Osteocyte (in vitro differentiated cells): Measurements from ENCODE around the gene DPP10. TPM values are rescaled to one million over a fixed set of nuclear protein-coding genes. Genes with fewer than 3 reads are reported as not detected.
A peak's percentile ranks its signal among the peaks of the same experiment; 100 is the strongest.

ENCODE experiments used
- DNase-seq: peaks from one replicate; pipeline ENCODE4 v3.0.0; 2021; ENCODE audit warnings: mixed read lengths; ENCODE audit not compliant: unreplicated experiment; ENCODE audit errors: extremely low spot score
- H3K27ac Mint-ChIP-seq: one replicate; pipeline ENCODE4 v1.8.0; 2021; ENCODE audit warnings: mild to moderate bottlenecking, mixed read lengths; ENCODE audit not compliant: unreplicated experiment
- H3K27me3 Mint-ChIP-seq: one replicate; pipeline ENCODE4 v1.8.0; 2021; ENCODE audit warnings: mixed read lengths; ENCODE audit not compliant: unreplicated experiment
- H3K36me3 Mint-ChIP-seq: one replicate; pipeline ENCODE4 v1.8.0; 2021; ENCODE audit warnings: mixed read lengths; ENCODE audit not compliant: unreplicated experiment
- H3K4me1 Mint-ChIP-seq: one replicate; pipeline ENCODE4 v1.8.0; 2021; ENCODE audit warnings: mixed read lengths; ENCODE audit not compliant: unreplicated experiment
- H3K4me3 Mint-ChIP-seq: one replicate; pipeline ENCODE4 v1.8.0; 2021; ENCODE audit warnings: mild to moderate bottlenecking, moderate library complexity, mixed read lengths; ENCODE audit not compliant: unreplicated experiment
- H3K9me3 Mint-ChIP-seq: one replicate; pipeline ENCODE4 v1.8.0; 2021; ENCODE audit warnings: mixed read lengths; ENCODE audit not compliant: unreplicated experiment
- total RNA-seq: library from RNA; stranded (reverse); gene quantifications from 2 replicates; pipeline ENCODE4 v1.2.1, GENCODE V29; 2021
- TF ChIP-seq, protein P1 (sequence below): fragments of 200-600 bp; sonication (generic); IDR thresholded peaks from 2 replicates; pipeline ENCODE4 v1.5.0; 2021; ENCODE audit warnings: antibody characterized with exemption, mild to moderate bottlenecking, moderate library complexity

The DPP10 gene
- total RNA-seq, 1 donor from 2014 or later, result not detected

DNA sequence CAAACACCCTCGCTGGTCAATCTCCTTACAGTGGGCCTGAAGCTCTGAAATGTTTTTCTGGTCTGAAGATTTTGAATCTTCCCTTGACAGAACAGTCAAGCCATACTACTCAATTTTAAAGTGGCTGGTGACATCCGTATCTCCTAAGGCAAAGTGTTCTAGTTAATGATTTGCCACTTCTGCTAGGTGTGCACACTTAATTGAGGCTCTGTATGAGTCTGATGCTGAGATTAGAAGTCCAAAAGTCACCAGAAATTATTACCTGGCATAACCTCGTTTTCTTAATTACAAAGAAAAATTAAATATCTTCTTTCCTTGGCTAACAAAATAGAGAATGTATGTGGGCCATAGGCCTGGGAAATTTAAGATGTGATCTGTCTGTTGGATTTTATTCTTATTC lies 104.1 kb downstream of the DPP10 start:
- Mint-ChIP-seq H3K27me3 (no peaks in the 10 kb centered on the region), H3K4me3 (no peak overlapping the region), H3K9me3 (no peaks in the 10 kb centered on the region), H3K27ac (no peak overlapping the region), H3K4me1 (no peaks in the 10 kb centered on the region), H3K36me3 (no peaks in the 10 kb centered on the region)
- no peak for DNase-seq
- TF ChIP-seq, protein P1, sequence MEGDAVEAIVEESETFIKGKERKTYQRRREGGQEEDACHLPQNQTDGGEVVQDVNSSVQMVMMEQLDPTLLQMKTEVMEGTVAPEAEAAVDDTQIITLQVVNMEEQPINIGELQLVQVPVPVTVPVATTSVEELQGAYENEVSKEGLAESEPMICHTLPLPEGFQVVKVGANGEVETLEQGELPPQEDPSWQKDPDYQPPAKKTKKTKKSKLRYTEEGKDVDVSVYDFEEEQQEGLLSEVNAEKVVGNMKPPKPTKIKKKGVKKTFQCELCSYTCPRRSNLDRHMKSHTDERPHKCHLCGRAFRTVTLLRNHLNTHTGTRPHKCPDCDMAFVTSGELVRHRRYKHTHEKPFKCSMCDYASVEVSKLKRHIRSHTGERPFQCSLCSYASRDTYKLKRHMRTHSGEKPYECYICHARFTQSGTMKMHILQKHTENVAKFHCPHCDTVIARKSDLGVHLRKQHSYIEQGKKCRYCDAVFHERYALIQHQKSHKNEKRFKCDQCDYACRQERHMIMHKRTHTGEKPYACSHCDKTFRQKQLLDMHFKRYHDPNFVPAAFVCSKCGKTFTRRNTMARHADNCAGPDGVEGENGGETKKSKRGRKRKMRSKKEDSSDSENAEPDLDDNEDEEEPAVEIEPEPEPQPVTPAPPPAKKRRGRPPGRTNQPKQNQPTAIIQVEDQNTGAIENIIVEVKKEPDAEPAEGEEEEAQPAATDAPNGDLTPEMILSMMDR, result no peak

DNA sequence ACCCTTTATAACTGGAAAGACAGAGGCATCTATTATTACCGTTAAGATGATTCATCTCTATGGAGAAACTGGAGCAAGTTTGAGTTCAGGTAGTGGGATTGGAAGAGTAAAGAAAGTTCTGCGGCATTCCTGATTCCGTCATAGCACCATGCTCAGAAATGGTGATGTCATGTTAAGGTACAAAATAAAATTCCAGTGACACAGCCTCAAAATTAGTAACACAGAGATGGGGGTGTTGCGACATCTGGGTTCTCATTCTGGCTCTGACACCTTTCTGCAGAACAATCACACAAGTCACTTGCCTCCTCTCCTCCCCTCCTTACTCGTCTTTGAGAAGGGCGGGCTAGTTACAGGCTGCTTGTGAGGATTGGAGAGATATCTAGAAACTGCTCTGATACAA lies 105.7 kb downstream of the DPP10 start:
- Mint-ChIP-seq H3K9me3 (no peaks in the 10 kb centered on the region), H3K27me3 (no peaks in the 10 kb centered on the region), H3K36me3 (no peaks in the 10 kb centered on the region), H3K4me1 (no peaks in the 10 kb centered on the region), H3K4me3 (no peak overlapping the region), H3K27ac (no peak overlapping the region)
- TF ChIP-seq, protein P1, result no peak
- no peak for DNase-seq

DNA sequence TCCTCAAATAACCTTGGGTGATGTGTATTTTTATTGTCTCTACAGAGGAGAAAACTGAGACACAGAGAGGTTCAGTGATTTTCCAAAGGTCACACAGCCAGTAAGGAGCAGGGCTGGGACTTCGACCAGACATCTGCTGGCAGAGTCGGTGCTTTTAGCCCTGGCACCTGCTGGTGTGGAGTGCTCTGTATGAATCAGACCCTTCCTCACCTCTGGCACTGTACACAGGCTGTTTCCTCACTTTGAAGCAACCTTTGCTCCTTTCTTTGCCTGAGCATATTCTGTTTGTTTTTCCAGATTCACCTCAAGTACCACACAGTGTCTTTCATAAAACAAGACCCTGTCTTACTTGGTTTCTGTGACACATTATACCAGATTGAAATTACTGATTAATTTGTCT lies 107.9 kb downstream of the DPP10 start:
- Mint-ChIP-seq H3K36me3 (no peaks in the 10 kb centered on the region), H3K27ac (no peak overlapping the region), H3K4me1 (no peaks in the 10 kb centered on the region), H3K27me3 (no peaks in the 10 kb centered on the region), H3K9me3 (no peaks in the 10 kb centered on the region), H3K4me3 (no peak overlapping the region)
- TF ChIP-seq, protein P1, result no peak
- no peak for DNase-seq

- no peak overlapping the region for H3K4me3 Mint-ChIP-seq
- DNase-seq, result no peak
- H3K27me3 Mint-ChIP-seq, result no peaks in the 10 kb centered on the region
- H3K36me3 Mint-ChIP-seq, result no peaks in the 10 kb centered on the region
- TF ChIP-seq, protein P1, result peak; percentile 59
- H3K27ac Mint-ChIP-seq, result no peak overlapping the region
- H3K4me1 Mint-ChIP-seq, result no peaks in the 10 kb centered on the region
- H3K9me3 Mint-ChIP-seq, result no peaks in the 10 kb centered on the region
Measured at GRCh38 chr2:114550895-114551793, 108.7 kb downstream of the DPP10 start.

DNA sequence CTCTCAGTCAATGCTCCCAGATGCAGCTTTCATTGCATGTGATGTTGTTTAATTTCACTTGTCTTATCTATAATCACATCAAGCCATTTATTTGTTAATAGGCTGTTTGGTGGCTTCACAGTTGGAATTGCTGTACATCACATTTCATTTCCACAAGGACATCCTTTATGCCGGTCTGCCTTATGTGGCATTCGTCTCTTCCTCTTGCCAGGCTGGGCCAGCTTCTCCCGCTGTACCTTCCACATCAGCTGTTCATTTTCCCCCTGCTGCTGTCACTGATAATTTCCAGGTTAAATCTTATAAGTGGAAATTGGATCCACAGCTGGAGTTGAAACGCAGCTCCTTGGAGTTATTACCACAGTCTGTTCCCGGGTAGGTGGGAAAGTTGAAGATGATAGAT lies 110.6 kb downstream of the DPP10 start:
- TF ChIP-seq, protein P1, result no peak

More for the DNA sequence above, 110.6 kb downstream of the DPP10 start:
- Mint-ChIP-seq H3K4me3 (no peak overlapping the region), H3K36me3 (no peaks in the 10 kb centered on the region), H3K27me3 (no peaks in the 10 kb centered on the region), H3K9me3 (no peaks in the 10 kb centered on the region), H3K27ac (no peak overlapping the region), H3K4me1 (no peaks in the 10 kb centered on the region)
- no peak for DNase-seq
